HG03135 (cell line): Measurements from ENCODE around the gene SYNDIG1L.
"Not testable (repeated sequence)": the region's sequence is repeated elsewhere in the genome, so short reads cannot be mapped to it uniquely, and the experiment has no call there.

Source experiments
- ATAC-seq: cut with Tn5 transposase; IDR thresholded peaks from one replicate; pipeline ENCODE4 v1.9.1; 2021; ENCODE audit warnings: mild to moderate bottlenecking, moderate library complexity; ENCODE audit not compliant: unreplicated experiment

Gene SYNDIG1L

GRCh38 chr14:74403619-74404417 is 22.2 kb downstream of the SYNDIG1L start:
- no peak for ATAC-seq

GRCh38 chr14:74402401-74403251 is 23.4 kb downstream of the SYNDIG1L start:
- ATAC-seq, result no peak

- ATAC-seq, result peak; percentile 75
Observed at GRCh38 chr14:74401504-74402241, 24.3 kb downstream of the SYNDIG1L start.

- no peak for ATAC-seq
Observed at GRCh38 chr14:74400919-74401503, 25.0 kb downstream of the SYNDIG1L start.

- no peak for ATAC-seq
Observed at GRCh38 chr14:74400031-74400685, 25.9 kb downstream of the SYNDIG1L start.

- ATAC-seq, result no peak
Observed at GRCh38 chr14:74395094-74395493, 30.9 kb downstream of the SYNDIG1L start.

- no peak for ATAC-seq
Observed at GRCh38 chr14:74394549-74394948, 31.5 kb downstream of the SYNDIG1L start.

- no peak for ATAC-seq
Observed at GRCh38 chr14:74392616-74393570, 33.1 kb downstream of the SYNDIG1L start.

- no peak for ATAC-seq
Observed at GRCh38 chr14:74391479-74391878, 34.5 kb downstream of the SYNDIG1L start.

GRCh38 chr14:74390505-74390904 is 35.5 kb downstream of the SYNDIG1L start:
- ATAC-seq, result not testable (repeated sequence)

GRCh38 chr14:74389980-74390379 is 36.0 kb downstream of the SYNDIG1L start:
- ATAC-seq, result no peak

GRCh38 chr14:74382231-74382630 is 43.8 kb downstream of the SYNDIG1L start:
- no peak for ATAC-seq

- not testable (repeated sequence) for ATAC-seq
Observed at GRCh38 chr14:74381571-74381970, 44.4 kb downstream of the SYNDIG1L start.

- no peak for ATAC-seq
Observed at GRCh38 chr14:74380845-74381244, 45.2 kb downstream of the SYNDIG1L start.

- ATAC-seq, result no peak
Observed at GRCh38 chr14:74380172-74380571, 45.8 kb downstream of the SYNDIG1L start.

- no peak for ATAC-seq
Observed at GRCh38 chr14:74377976-74378690, 47.9 kb downstream of the SYNDIG1L start.

- no peak for ATAC-seq
Observed at GRCh38 chr14:74368441-74368840, 57.6 kb downstream of the SYNDIG1L start.

- no peak for ATAC-seq
Observed at GRCh38 chr14:74368026-74368425, 58.0 kb downstream of the SYNDIG1L start.
